Liver (tissue), 3 donors: ENCODE results near the gene CEP120.

ENCODE experiments used
- EGR1 ChIP-seq, 2 donors: IDR thresholded peaks; 2 replicates each; pipeline ENCODE4 v1.6.1; 2016 to 2018; ENCODE audit warnings: antibody characterized with exemption in 2 of 2, low read depth in 2 of 2
- FOXA1 ChIP-seq: IDR thresholded peaks from 2 replicates; pipeline ENCODE4 v1.6.1; 2016; ENCODE audit warnings: antibody characterized with exemption
- JUND ChIP-seq, 2 donors: IDR thresholded peaks; 2 replicates each; pipeline ENCODE4 v1.6.1; 2016; ENCODE audit warnings: antibody characterized with exemption in 2 of 2
- RXRA ChIP-seq, 2 donors: IDR thresholded peaks; 2 replicates each; pipeline ENCODE4 v1.6.1; 2017 to 2018; ENCODE audit warnings: antibody characterized with exemption in 2 of 2, mild to moderate bottlenecking in 1 of 2
- SP1 ChIP-seq: IDR thresholded peaks from 2 replicates; pipeline ENCODE4 v1.6.1; 2018; ENCODE audit warnings: antibody characterized with exemption, mild to moderate bottlenecking
- TAF1 ChIP-seq: conservative IDR thresholded peaks from 2 replicates; pipeline ENCODE4 v1.6.1; 2016; ENCODE audit warnings: antibody characterized with exemption, mild to moderate bottlenecking
- YY1 ChIP-seq: IDR thresholded peaks from 2 replicates; pipeline ENCODE4 v1.6.1; 2016; ENCODE audit warnings: antibody characterized with exemption, mild to moderate bottlenecking
- TF ChIP-seq, protein P1 (sequence below): fragments of 150-350 bp; IDR thresholded peaks from 2 replicates; pipeline ENCODE4 v1.5.1; 2017; ENCODE audit warnings: improper control_type of control experiment, low read depth, low read length; ENCODE audit not compliant: missing input control
- TF ChIP-seq, protein P2 (sequence below): IDR thresholded peaks from 2 replicates; pipeline ENCODE4 v1.6.1; 2016; ENCODE audit warnings: antibody characterized with exemption, mild to moderate bottlenecking
- TF ChIP-seq, protein P3 (sequence below): IDR thresholded peaks from 2 replicates; pipeline ENCODE4 v1.6.1; 2016; ENCODE audit warnings: antibody characterized with exemption
- TF ChIP-seq, protein P4 (sequence below): IDR thresholded peaks from 2 replicates; pipeline ENCODE4 v1.6.1; 2016; ENCODE audit warnings: antibody characterized with exemption
- donor health status: healthy.
- donor health status: healthy.

DNA sequence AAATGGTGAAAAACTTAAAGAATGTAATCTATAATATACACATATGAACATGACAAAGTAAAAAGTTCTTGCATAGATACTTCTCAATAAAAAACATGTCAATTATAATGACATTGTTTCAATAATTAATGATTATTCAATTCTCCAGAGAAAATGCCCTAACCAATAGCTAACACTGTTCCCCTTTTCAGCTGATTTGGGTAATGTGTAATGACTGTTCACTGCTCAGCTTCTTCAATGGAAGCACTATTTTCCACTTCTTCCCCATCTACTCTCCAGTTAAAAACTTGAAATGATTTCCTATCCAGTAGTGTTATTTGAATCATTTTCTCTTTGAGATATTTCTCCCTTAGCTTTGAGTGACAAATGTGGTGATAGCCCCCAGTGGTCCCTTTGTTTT is 62.3 kb downstream of the CEP120 start:
- TF ChIP-seq, protein P1, sequence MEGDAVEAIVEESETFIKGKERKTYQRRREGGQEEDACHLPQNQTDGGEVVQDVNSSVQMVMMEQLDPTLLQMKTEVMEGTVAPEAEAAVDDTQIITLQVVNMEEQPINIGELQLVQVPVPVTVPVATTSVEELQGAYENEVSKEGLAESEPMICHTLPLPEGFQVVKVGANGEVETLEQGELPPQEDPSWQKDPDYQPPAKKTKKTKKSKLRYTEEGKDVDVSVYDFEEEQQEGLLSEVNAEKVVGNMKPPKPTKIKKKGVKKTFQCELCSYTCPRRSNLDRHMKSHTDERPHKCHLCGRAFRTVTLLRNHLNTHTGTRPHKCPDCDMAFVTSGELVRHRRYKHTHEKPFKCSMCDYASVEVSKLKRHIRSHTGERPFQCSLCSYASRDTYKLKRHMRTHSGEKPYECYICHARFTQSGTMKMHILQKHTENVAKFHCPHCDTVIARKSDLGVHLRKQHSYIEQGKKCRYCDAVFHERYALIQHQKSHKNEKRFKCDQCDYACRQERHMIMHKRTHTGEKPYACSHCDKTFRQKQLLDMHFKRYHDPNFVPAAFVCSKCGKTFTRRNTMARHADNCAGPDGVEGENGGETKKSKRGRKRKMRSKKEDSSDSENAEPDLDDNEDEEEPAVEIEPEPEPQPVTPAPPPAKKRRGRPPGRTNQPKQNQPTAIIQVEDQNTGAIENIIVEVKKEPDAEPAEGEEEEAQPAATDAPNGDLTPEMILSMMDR = no peak
- TF ChIP-seq SP1 (no peak), RXRA (IDR thresholded peaks at IDR 0.05) (no peak), EGR1 (IDR thresholded peaks at IDR 0.05; ENCODE audit: low read depth in 2 of 2) (no peak), TAF1 (no peak), FOXA1 (no peak), YY1 (no peak), JUND (IDR thresholded peaks at IDR 0.05) (no peak)
- TF ChIP-seq, protein P2, sequence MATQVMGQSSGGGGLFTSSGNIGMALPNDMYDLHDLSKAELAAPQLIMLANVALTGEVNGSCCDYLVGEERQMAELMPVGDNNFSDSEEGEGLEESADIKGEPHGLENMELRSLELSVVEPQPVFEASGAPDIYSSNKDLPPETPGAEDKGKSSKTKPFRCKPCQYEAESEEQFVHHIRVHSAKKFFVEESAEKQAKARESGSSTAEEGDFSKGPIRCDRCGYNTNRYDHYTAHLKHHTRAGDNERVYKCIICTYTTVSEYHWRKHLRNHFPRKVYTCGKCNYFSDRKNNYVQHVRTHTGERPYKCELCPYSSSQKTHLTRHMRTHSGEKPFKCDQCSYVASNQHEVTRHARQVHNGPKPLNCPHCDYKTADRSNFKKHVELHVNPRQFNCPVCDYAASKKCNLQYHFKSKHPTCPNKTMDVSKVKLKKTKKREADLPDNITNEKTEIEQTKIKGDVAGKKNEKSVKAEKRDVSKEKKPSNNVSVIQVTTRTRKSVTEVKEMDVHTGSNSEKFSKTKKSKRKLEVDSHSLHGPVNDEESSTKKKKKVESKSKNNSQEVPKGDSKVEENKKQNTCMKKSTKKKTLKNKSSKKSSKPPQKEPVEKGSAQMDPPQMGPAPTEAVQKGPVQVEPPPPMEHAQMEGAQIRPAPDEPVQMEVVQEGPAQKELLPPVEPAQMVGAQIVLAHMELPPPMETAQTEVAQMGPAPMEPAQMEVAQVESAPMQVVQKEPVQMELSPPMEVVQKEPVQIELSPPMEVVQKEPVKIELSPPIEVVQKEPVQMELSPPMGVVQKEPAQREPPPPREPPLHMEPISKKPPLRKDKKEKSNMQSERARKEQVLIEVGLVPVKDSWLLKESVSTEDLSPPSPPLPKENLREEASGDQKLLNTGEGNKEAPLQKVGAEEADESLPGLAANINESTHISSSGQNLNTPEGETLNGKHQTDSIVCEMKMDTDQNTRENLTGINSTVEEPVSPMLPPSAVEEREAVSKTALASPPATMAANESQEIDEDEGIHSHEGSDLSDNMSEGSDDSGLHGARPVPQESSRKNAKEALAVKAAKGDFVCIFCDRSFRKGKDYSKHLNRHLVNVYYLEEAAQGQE = no peak
- TF ChIP-seq, protein P3, sequence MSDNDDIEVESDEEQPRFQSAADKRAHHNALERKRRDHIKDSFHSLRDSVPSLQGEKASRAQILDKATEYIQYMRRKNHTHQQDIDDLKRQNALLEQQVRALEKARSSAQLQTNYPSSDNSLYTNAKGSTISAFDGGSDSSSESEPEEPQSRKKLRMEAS = no peak
- TF ChIP-seq, protein P4, sequence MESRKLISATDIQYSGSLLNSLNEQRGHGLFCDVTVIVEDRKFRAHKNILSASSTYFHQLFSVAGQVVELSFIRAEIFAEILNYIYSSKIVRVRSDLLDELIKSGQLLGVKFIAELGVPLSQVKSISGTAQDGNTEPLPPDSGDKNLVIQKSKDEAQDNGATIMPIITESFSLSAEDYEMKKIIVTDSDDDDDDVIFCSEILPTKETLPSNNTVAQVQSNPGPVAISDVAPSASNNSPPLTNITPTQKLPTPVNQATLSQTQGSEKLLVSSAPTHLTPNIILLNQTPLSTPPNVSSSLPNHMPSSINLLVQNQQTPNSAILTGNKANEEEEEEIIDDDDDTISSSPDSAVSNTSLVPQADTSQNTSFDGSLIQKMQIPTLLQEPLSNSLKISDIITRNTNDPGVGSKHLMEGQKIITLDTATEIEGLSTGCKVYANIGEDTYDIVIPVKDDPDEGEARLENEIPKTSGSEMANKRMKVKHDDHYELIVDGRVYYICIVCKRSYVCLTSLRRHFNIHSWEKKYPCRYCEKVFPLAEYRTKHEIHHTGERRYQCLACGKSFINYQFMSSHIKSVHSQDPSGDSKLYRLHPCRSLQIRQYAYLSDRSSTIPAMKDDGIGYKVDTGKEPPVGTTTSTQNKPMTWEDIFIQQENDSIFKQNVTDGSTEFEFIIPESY = no peak
